Small intestine (tissue), 7 donors: ENCODE results near the gene FOXP2. TPM values are rescaled to one million over a fixed set of nuclear protein-coding genes. Genes with fewer than 3 reads are reported as not detected.

Source experiments
- DNase-seq, 2 donors: peaks; one replicate each; pipeline versions ENCODE4 v3.0.0 to v3.0.0-alpha.2; 2013
- FAIRE-seq: peaks from 2 replicates; lab custom pipeline; 2012; peaks lifted over from hg19 to GRCh38; lab: Jason Lieb, UNC
- H3K27ac ChIP-seq, 3 donors: one replicate each; pipeline ENCODE4 v1.5.1; 2013; ENCODE audit warnings: low read length in 2 of 3, mild to moderate bottlenecking in 2 of 3, control low read depth in 1 of 3, inconsistent platforms in 1 of 3, low read depth in 1 of 3, moderate library complexity in 1 of 3
- H3K27me3 ChIP-seq, 3 donors: one replicate each; pipeline ENCODE4 v1.6.1; 2013; ENCODE audit warnings: low read length in 3 of 3, inconsistent platforms in 1 of 3; ENCODE audit not compliant: control insufficient read depth in 3 of 3, insufficient read depth in 3 of 3
- H3K36me3 ChIP-seq, 3 donors: one replicate each; pipeline ENCODE4 v1.6.1; 2013; ENCODE audit warnings: low read length in 3 of 3, inconsistent platforms in 1 of 3, low read depth in 1 of 3, mild to moderate bottlenecking in 1 of 3, moderate library complexity in 1 of 3; ENCODE audit not compliant: control insufficient read depth in 3 of 3, insufficient read depth in 2 of 3
- H3K4me1 ChIP-seq, 3 donors: one replicate each; pipeline ENCODE4 v1.6.1; 2013; ENCODE audit warnings: low read length in 2 of 3, inconsistent platforms in 1 of 3, low read depth in 1 of 3, mild to moderate bottlenecking in 1 of 3, moderate library complexity in 1 of 3; ENCODE audit not compliant: control insufficient read depth in 3 of 3, insufficient read depth in 2 of 3
- H3K4me3 ChIP-seq, 3 donors: one replicate each; pipeline ENCODE4 v1.5.1; 2013; ENCODE audit warnings: low read length in 3 of 3, control low read depth in 1 of 3, inconsistent platforms in 1 of 3, low read depth in 1 of 3, mild to moderate bottlenecking in 1 of 3, moderate library complexity in 1 of 3
- H3K9me3 ChIP-seq, 2 donors: one replicate each; pipeline ENCODE4 v1.6.1; 2013; ENCODE audit warnings: low read depth in 1 of 2, low read length in 1 of 2; ENCODE audit not compliant: control insufficient read depth in 2 of 2, insufficient read depth in 1 of 2
- WGBS, 3 donors: extraction: QIAGEN DNeasy Blood & Tissue Kit; methylation state at CpG; one replicate each; pipeline ENCODE4 v1.1.7; 2013; 5-methylcytosine and 5-hydroxymethylcytosine counted together
- polyA plus RNA-seq, 4 donors: library from polyadenylated mRNA; stranded (reverse) in 3 of 4; unstranded in 1 of 4; fragments of 200-250 nt in 3 of 4; fragments of 120-200 nt in 1 of 4; gene quantifications; one replicate each; pipeline versions ENCODE4 v1.2.1 to v1.2.3, GENCODE V29; 2013
- donor health status: healthy with polysubstance abuse.
- donor health status: control.
- donor health status: control.
- donor health status: Bipolar disorder and iron deficiency.
- donor health status: healthy.

The FOXP2 gene
- polyA plus RNA-seq, 4 donors = 1.7 to 12.2 (median 3.6) TPM

- H3K4me1 ChIP-seq = no peaks in the 10 kb centered on the region
- FAIRE-seq (no peak), DNase-seq (no peak)
- peaks cover 0 to 1% (median 0%) of the 10 kb centered on the region in 3 donors for H3K36me3 ChIP-seq
- 70 to 93% (median 83%) methylated on average over 2 of the region's 2 CpGs for WGBS, 3 donors
- no peak overlapping the region for H3K4me3 ChIP-seq
- H3K27me3 ChIP-seq = no peaks in the 10 kb centered on the region
- no peaks in the 10 kb centered on the region for H3K9me3 ChIP-seq
- no peak overlapping the region for H3K27ac ChIP-seq
These were observed 273.9 kb downstream of the FOXP2 start for GRCh38 chr7:114688443-114689055.

GRCh38 chr7:114689406-114689805 lies 274.8 kb downstream of the FOXP2 start:
- Histone ChIP-seq H3K27me3 (no peaks in the 10 kb centered on the region), H3K36me3 (peaks cover 0 to 1% (median 0%) of the 10 kb centered on the region in 3 donors), H3K9me3 (no peaks in the 10 kb centered on the region), H3K27ac (no peak overlapping the region), H3K4me1 (no peaks in the 10 kb centered on the region), H3K4me3 (no peak overlapping the region)
- WGBS, 3 donors = 74 to 86% (median 82%) methylated on average over 3 of the region's 3 CpGs
- FAIRE-seq (no peak), DNase-seq (no peak)

GRCh38 chr7:114691605-114692004 lies 277.0 kb downstream of the FOXP2 start:
- 81 to 92% (median 86%) methylated on average over 6 of the region's 6 CpGs for WGBS, 3 donors
- Histone ChIP-seq H3K36me3 (peaks cover 0 to 1% (median 0%) of the 10 kb centered on the region in 3 donors), H3K4me3 (no peak overlapping the region), H3K4me1 (no peaks in the 10 kb centered on the region), H3K9me3 (no peaks in the 10 kb centered on the region), H3K27me3 (no peaks in the 10 kb centered on the region), H3K27ac (no peak overlapping the region)
- DNase-seq = no peak
- FAIRE-seq = no peak

- H3K4me1 ChIP-seq = no peaks in the 10 kb centered on the region
- no peaks in the 10 kb centered on the region for H3K36me3 ChIP-seq
- FAIRE-seq (no peak), DNase-seq (no peak)
- H3K9me3 ChIP-seq = no peaks in the 10 kb centered on the region
- H3K27me3 ChIP-seq = no peaks in the 10 kb centered on the region
- no peak overlapping the region for H3K27ac ChIP-seq
- 90 to 92% (median 91%) methylated on average over 4 of the region's 4 CpGs for WGBS, 3 donors
- H3K4me3 ChIP-seq = no peak overlapping the region
These were observed 280.6 kb downstream of the FOXP2 start for GRCh38 chr7:114695182-114695581.

- peaks cover 0 to 2% of the 10 kb centered on the region in 2 donors for H3K9me3 ChIP-seq
- H3K27ac ChIP-seq = no peak overlapping the region
- H3K27me3 ChIP-seq = no peaks in the 10 kb centered on the region
- H3K4me3 ChIP-seq = no peak overlapping the region
- no peaks in the 10 kb centered on the region for H3K36me3 ChIP-seq
- WGBS, 3 donors = 87 to 93% (median 90%) methylated on average over 3 of the region's 3 CpGs
- FAIRE-seq (no peak), DNase-seq (no peak)
- H3K4me1 ChIP-seq = no peaks in the 10 kb centered on the region
These were observed 285.8 kb downstream of the FOXP2 start for GRCh38 chr7:114700247-114700928.

- FAIRE-seq (no peak), DNase-seq (no peak)
- H3K36me3 ChIP-seq = no peaks in the 10 kb centered on the region
- H3K9me3 ChIP-seq = peaks cover 0 to 2% of the 10 kb centered on the region in 2 donors
- H3K27me3 ChIP-seq = no peaks in the 10 kb centered on the region
- no peak overlapping the region for H3K4me3 ChIP-seq
- H3K27ac ChIP-seq = no peak overlapping the region
- WGBS, 3 donors = 49 to 74% (median 64%) methylated on average over 6 of the region's 6 CpGs
- no peaks in the 10 kb centered on the region for H3K4me1 ChIP-seq
These were observed 289.1 kb downstream of the FOXP2 start for GRCh38 chr7:114703677-114704076.

- Histone ChIP-seq H3K4me3 (no peak overlapping the region), H3K27ac (no peak overlapping the region), H3K4me1 (no peaks in the 10 kb centered on the region), H3K36me3 (no peaks in the 10 kb centered on the region), H3K27me3 (no peaks in the 10 kb centered on the region), H3K9me3 (peaks cover 0 to 2% of the 10 kb centered on the region in 2 donors)
- WGBS, 3 donors = 74 to 83% (median 77%) methylated on average over 6 of the region's 6 CpGs
- FAIRE-seq (no peak), DNase-seq (no peak)
These were observed 294.0 kb downstream of the FOXP2 start for GRCh38 chr7:114708646-114709045.

GRCh38 chr7:114710499-114710898 lies 295.9 kb downstream of the FOXP2 start:
- no peak for DNase-seq
- Histone ChIP-seq H3K4me1 (no peaks in the 10 kb centered on the region), H3K36me3 (no peaks in the 10 kb centered on the region), H3K4me3 (no peak overlapping the region), H3K9me3 (no peaks in the 10 kb centered on the region), H3K27me3 (no peaks in the 10 kb centered on the region), H3K27ac (no peak overlapping the region)
- 65 to 76% (median 72%) methylated on average over 5 of the region's 5 CpGs for WGBS, 3 donors
- FAIRE-seq = no peak
